CD4-positive, CD25-positive, alpha-beta regulatory T cell (primary cell): ENCODE data around the gene HABP4. TPM values are rescaled to one million over a fixed set of nuclear protein-coding genes. Genes with fewer than 3 reads are reported as not detected.
A peak's percentile ranks its signal among the peaks of the same experiment; 100 is the strongest.

ENCODE experiments used
- ATAC-seq, 2 donors: fragments of 150-1000 bp; cut with Tn5 transposase; one replicate each; pipeline ENCODE4 v1.10.0; 2021; ENCODE audit warnings: low read depth in 2 of 2, moderate number of reproducible peaks in 2 of 2, moderate library complexity in 1 of 2
- DNase-seq, 3 donors: peaks; one replicate each; pipeline versions ENCODE4 v3.0.0 to v3.0.0-alpha.2; 2012 to 2022; ENCODE audit warnings: mixed read lengths in 1 of 3
- H3K27ac ChIP-seq: one replicate; pipeline ENCODE4 v1.7.0; 2013; ENCODE audit warnings: mild to moderate bottlenecking, low read length; ENCODE audit not compliant: insufficient read depth, poor library complexity, severe bottlenecking
- H3K27me3 ChIP-seq: one replicate; pipeline ENCODE4 v1.7.0; 2013; ENCODE audit warnings: low read length; ENCODE audit not compliant: control insufficient read depth, insufficient read depth
- H3K36me3 ChIP-seq: one replicate; pipeline ENCODE4 v1.7.0; 2013; ENCODE audit warnings: mild to moderate bottlenecking, low read length, moderate library complexity; ENCODE audit not compliant: control insufficient read depth, insufficient read depth
- H3K4me1 ChIP-seq: 2 replicates; pipeline ENCODE4 v1.7.0; 2013; ENCODE audit warnings: mild to moderate bottlenecking, low read length; ENCODE audit not compliant: insufficient read depth, control insufficient read depth, poor library complexity, severe bottlenecking
- H3K4me3 ChIP-seq: one replicate; pipeline ENCODE4 v1.7.0; 2013; ENCODE audit warnings: low read depth, mild to moderate bottlenecking, low read length, moderate library complexity
- H3K9me3 ChIP-seq, 2 experiments: 1 replicate in 1 of 2; 2 replicates in 1 of 2; pipeline ENCODE4 v1.7.0; 2013; ENCODE audit warnings: low read length in 2 of 2, mild to moderate bottlenecking in 1 of 2, moderate library complexity in 1 of 2; ENCODE audit not compliant: control insufficient read depth in 2 of 2
- H3K27ac Mint-ChIP-seq, 3 donors: one replicate each; pipeline ENCODE4 v1.8.0; 2020 to 2022; ENCODE audit warnings: mild to moderate bottlenecking in 3 of 3, mixed read lengths in 3 of 3, moderate library complexity in 2 of 3
- H3K27me3 Mint-ChIP-seq: one replicate; pipeline ENCODE4 v1.8.0; 2022; ENCODE audit warnings: mild to moderate bottlenecking, mixed read lengths
- H3K36me3 Mint-ChIP-seq: one replicate; pipeline ENCODE4 v1.8.0; 2020; ENCODE audit warnings: mixed read lengths
- H3K4me1 Mint-ChIP-seq, 4 donors: one replicate each; pipeline ENCODE4 v1.8.0; 2020 to 2022; ENCODE audit warnings: mixed read lengths in 4 of 4, mild to moderate bottlenecking in 1 of 4
- H3K4me3 Mint-ChIP-seq, 4 donors: one replicate each; pipeline ENCODE4 v1.8.0; 2020 to 2022; ENCODE audit warnings: mild to moderate bottlenecking in 4 of 4, mixed read lengths in 4 of 4, moderate library complexity in 3 of 4
- H3K9me3 Mint-ChIP-seq, 7 donors: one replicate each; pipeline ENCODE4 v1.8.0; 2020 to 2022; ENCODE audit warnings: mixed read lengths in 7 of 7, mild to moderate bottlenecking in 3 of 7, moderate library complexity in 2 of 7
- polyA plus RNA-seq, 4 donors: library from polyadenylated mRNA; unstranded; fragments of 300-500 nt; fragmentation: Illumina TruSeq; gene quantifications; one replicate each; pipeline ENCODE4 v1.2.3, GENCODE V29; 2021
- total RNA-seq: library from RNA; stranded (reverse); gene quantifications from one replicate; pipeline ENCODE4 v1.2.3, GENCODE V29; 2022

HABP4 gene
- total and polyA plus RNA-seq, 5 donors from 2014 or later: 19.8 to 25.5 (median 21.2) TPM

GRCh38 chr9:96483733-96484390, 33.9 kb downstream of the HABP4 start:
- no peak overlapping the region for H3K4me3 ChIP-seq
- Mint-ChIP-seq H3K27ac (peak overlapping the region in 1 of 3 donors; percentile 55), H3K4me3 (no peak overlapping the region), H3K36me3 (peaks cover 52% of the 10 kb centered on the region), H3K27me3 (no peaks in the 10 kb centered on the region), H3K9me3 (no peaks in the 10 kb centered on the region), H3K4me1 (peaks cover 10 to 17% (median 12%) of the 10 kb centered on the region in 4 donors)
- H3K36me3 ChIP-seq: peaks cover 49% of the 10 kb centered on the region
- no peak for DNase-seq
- no peaks in the 10 kb centered on the region for H3K27me3 ChIP-seq
- H3K27ac ChIP-seq: no peak overlapping the region
- H3K9me3 ChIP-seq: no peaks in the 10 kb centered on the region
- no peak for ATAC-seq
- no peaks in the 10 kb centered on the region for H3K4me1 ChIP-seq

GRCh38 chr9:96484521-96484931, 34.6 kb downstream of the HABP4 start:
- Mint-ChIP-seq H3K4me1 (peaks cover 7 to 15% (median 10%) of the 10 kb centered on the region in 4 donors), H3K27ac (no peak overlapping the region), H3K27me3 (no peaks in the 10 kb centered on the region), H3K4me3 (peak overlapping the region in 1 of 4 donors; percentile 2), H3K9me3 (no peaks in the 10 kb centered on the region), H3K36me3 (peaks cover 56% of the 10 kb centered on the region)
- Histone ChIP-seq H3K4me3 (no peak overlapping the region), H3K27ac (no peak overlapping the region), H3K36me3 (peaks cover 55% of the 10 kb centered on the region), H3K27me3 (no peaks in the 10 kb centered on the region), H3K9me3 (no peaks in the 10 kb centered on the region), H3K4me1 (no peaks in the 10 kb centered on the region)
- no peak for DNase-seq
- no peak for ATAC-seq

DNA sequence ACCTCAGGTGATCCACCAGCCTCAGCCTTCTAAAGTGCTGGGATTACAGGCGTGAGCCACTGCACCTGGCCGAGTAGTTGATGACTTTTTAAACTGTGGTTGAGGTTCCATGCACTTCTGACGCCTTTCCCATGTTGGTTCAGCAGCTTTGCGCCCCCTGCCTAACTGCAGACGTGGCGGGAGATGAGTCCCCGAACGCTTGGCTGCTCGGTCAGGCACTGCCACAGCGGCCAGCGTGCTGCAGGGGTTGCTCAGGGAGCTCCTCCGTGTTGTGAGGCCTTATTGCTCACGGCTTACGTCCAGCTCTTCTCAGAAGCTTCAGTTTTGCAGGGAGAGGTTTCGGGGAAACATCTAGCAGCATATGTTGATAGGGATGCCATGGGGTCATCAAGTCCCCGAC, 35.3 kb downstream of the HABP4 start:
- H3K4me3 ChIP-seq: no peak overlapping the region
- Mint-ChIP-seq H3K27me3 (no peaks in the 10 kb centered on the region), H3K36me3 (peaks cover 58% of the 10 kb centered on the region), H3K27ac (no peak overlapping the region), H3K4me1 (peaks cover 7 to 12% (median 10%) of the 10 kb centered on the region in 4 donors), H3K9me3 (no peaks in the 10 kb centered on the region), H3K4me3 (no peak overlapping the region)
- no peaks in the 10 kb centered on the region for H3K4me1 ChIP-seq
- no peak overlapping the region for H3K27ac ChIP-seq
- peaks cover 62% of the 10 kb centered on the region for H3K36me3 ChIP-seq
- ATAC-seq (no peak), DNase-seq (no peak)
- no peaks in the 10 kb centered on the region for H3K27me3 ChIP-seq
- H3K9me3 ChIP-seq: no peaks in the 10 kb centered on the region

DNA sequence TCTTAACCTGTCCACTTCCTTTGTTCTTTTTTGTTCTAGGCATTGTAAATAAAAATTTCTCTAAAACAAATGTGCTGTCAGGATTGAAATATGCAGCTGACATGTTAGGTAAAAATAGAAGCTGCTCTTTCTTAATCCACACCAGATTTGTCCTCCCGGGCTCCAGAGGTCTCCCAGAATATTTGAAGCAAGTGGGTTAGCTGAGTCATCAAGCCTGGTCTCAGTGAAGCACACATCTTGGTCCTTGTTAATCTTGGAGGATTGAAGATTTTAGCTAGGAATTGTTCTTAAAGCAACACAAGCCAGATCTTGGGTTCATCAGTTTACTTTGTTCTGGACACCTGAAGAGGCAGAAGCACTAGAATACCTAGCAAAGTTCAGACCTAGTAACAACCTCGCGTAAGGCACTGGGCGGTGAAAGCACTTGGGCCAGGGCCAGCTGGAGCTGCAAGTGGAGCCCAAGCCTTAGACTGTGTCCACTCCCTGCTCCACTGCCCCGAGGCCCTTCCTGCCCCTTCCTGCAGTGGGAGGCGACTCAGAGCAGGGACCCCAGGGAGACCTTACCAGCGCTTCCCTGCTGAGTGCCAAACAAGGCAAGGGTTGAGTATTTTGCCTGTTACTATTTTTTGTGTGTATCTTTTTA, 36.5 kb downstream of the HABP4 start:
- H3K27ac Mint-ChIP-seq: peak overlapping the region in 1 of 3 donors; percentile 11
- H3K4me3 Mint-ChIP-seq: no peak overlapping the region
- peaks cover 72% of the 10 kb centered on the region for H3K36me3 ChIP-seq
- H3K4me3 ChIP-seq: no peak overlapping the region
- H3K4me1 Mint-ChIP-seq: peaks cover 7 to 17% (median 13%) of the 10 kb centered on the region in 4 donors
- ATAC-seq (no peak), DNase-seq (no peak)
- H3K36me3 Mint-ChIP-seq: peaks cover 64% of the 10 kb centered on the region
- H3K27ac ChIP-seq: no peak overlapping the region
- no peaks in the 10 kb centered on the region for H3K27me3 Mint-ChIP-seq
- H3K9me3 Mint-ChIP-seq: no peaks in the 10 kb centered on the region
- no peaks in the 10 kb centered on the region for H3K9me3 ChIP-seq
- H3K4me1 ChIP-seq: no peaks in the 10 kb centered on the region
- no peaks in the 10 kb centered on the region for H3K27me3 ChIP-seq

DNA sequence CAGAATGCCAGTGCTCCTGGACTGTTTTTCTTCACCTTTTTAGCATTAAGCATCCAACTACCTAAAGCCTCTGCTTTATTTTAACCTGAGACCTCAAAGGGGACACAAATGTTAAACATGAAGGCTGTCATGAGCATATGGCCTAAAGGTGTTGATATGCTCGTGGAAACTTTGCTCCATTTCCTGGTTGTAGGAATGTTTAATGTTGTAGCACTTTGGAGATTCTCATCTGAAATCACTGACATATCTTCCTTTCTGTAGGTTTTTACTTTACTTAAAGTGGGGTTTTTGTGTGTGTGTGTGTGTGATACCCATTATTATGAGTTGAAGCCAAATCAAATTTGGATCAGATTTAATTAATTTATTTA, 37.0 kb downstream of the HABP4 start:
- H3K4me3 Mint-ChIP-seq: no peak overlapping the region
- peaks cover 68% of the 10 kb centered on the region for H3K36me3 Mint-ChIP-seq
- H3K27me3 Mint-ChIP-seq: no peaks in the 10 kb centered on the region
- Histone ChIP-seq H3K27me3 (no peaks in the 10 kb centered on the region), H3K4me1 (no peaks in the 10 kb centered on the region), H3K9me3 (no peaks in the 10 kb centered on the region), H3K27ac (no peak overlapping the region), H3K4me3 (no peak overlapping the region), H3K36me3 (peaks cover 74% of the 10 kb centered on the region)
- ATAC-seq (no peak), DNase-seq (no peak)
- H3K27ac Mint-ChIP-seq: no peak overlapping the region
- H3K9me3 Mint-ChIP-seq: no peaks in the 10 kb centered on the region
- peaks cover 7 to 22% (median 14%) of the 10 kb centered on the region in 4 donors for H3K4me1 Mint-ChIP-seq

DNA sequence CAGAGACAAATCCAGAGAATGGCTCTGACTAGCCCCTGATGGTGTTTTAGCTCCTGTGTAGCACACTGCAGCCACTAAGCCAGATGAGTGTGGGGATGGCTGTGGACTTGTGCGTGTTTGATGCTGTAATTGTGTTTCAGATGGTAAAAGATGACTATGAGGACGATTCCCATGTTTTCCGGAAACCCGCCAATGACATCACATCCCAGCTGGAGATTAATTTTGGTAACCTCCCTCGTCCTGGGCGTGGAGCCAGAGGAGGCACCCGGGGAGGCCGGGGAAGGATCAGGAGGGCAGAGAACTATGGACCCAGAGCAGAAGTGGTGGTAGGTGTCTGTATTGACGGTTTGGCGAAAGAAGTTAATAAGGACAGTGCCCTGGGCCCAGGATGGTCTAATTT, 38.0 kb downstream of the HABP4 start:
- H3K9me3 Mint-ChIP-seq: no peaks in the 10 kb centered on the region
- H3K27me3 Mint-ChIP-seq: no peaks in the 10 kb centered on the region
- no peak overlapping the region for H3K4me3 ChIP-seq
- H3K4me3 Mint-ChIP-seq: no peak overlapping the region
- peaks cover 71% of the 10 kb centered on the region for H3K36me3 ChIP-seq
- no peak for ATAC-seq
- no peaks in the 10 kb centered on the region for H3K4me1 ChIP-seq
- no peaks in the 10 kb centered on the region for H3K27me3 ChIP-seq
- H3K36me3 Mint-ChIP-seq: peaks cover 59% of the 10 kb centered on the region
- peak overlapping the region in 1 of 3 donors; percentile 17 for H3K27ac Mint-ChIP-seq
- H3K27ac ChIP-seq: no peak overlapping the region
- peaks cover 7 to 22% (median 12%) of the 10 kb centered on the region in 4 donors for H3K4me1 Mint-ChIP-seq
- no peak for DNase-seq
- no peaks in the 10 kb centered on the region for H3K9me3 ChIP-seq

DNA sequence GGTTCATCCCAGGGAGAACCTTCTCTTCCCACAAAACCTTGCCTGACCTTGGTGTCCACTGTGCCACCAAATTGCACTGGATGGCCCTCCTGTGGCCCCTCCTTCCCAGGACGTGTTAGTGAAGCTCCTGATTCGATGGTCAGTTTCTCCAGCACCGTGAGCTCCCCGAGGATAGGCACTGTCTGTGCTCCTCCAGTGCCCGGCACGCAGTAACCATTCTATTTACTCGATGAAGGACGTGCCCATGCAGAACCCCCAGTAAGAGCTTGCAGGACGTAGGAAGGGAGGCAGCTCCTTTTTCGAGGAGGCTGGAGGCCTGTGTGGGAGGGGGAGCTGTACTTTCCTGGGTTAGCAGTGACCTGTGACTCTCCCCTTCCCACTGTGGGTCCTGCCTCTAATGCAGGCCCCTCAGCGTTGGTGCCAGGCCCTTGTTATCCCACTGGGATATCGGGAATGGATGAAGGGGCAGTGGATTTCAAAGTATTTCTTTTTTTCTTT, 39.6 kb downstream of the HABP4 start:
- Histone ChIP-seq H3K27ac (no peak overlapping the region), H3K27me3 (no peaks in the 10 kb centered on the region), H3K4me1 (no peaks in the 10 kb centered on the region), H3K36me3 (peaks cover 63% of the 10 kb centered on the region), H3K9me3 (no peaks in the 10 kb centered on the region), H3K4me3 (no peak overlapping the region)
- Mint-ChIP-seq H3K27ac (no peak overlapping the region), H3K4me3 (no peak overlapping the region), H3K27me3 (peaks cover 5% of the 10 kb centered on the region), H3K9me3 (no peaks in the 10 kb centered on the region), H3K36me3 (peaks cover 45% of the 10 kb centered on the region), H3K4me1 (peaks cover 0 to 27% (median 9%) of the 10 kb centered on the region in 4 donors)
- DNase-seq (no peak), ATAC-seq (no peak)
